Natural killer cell treated with Interleukin-12 subunit alpha and Interleukin-12 subunit beta and Interleukin-15 and Interleukin-18, amount 100 ng/mL, for 72 hours (primary cell): ENCODE results near the gene CASP3. TPM values are rescaled to one million over a fixed set of nuclear protein-coding genes. Genes with fewer than 3 reads are reported as not detected.
"Not testable (repeated sequence)": the region's sequence is repeated elsewhere in the genome, so short reads cannot be mapped to it uniquely, and the experiment has no call there.

Source experiments
- ATAC-seq, 2 donors: fragments of 150-1000 bp; cut with Tn5 transposase in 1 of 2; sonication (Bioruptor Pico), chemical (Tn5 transposase) in 1 of 2; 2 replicates each; pipeline ENCODE4 v1.10.0; 2021
- DNase-seq: peaks from one replicate; pipeline ENCODE4 v3.0.0; 2022; ENCODE audit warnings: low spot score
- H3K27ac Mint-ChIP-seq, 2 donors: 1 replicate in 1 of 2; 2 replicates in 1 of 2; pipeline ENCODE4 v1.8.0; 2022; ENCODE audit warnings: mixed read lengths in 2 of 2, mild to moderate bottlenecking in 1 of 2, moderate library complexity in 1 of 2
- H3K27me3 Mint-ChIP-seq, 2 donors: 1 replicate in 1 of 2; 2 replicates in 1 of 2; pipeline ENCODE4 v1.8.0; 2022; ENCODE audit warnings: mixed read lengths in 2 of 2
- H3K36me3 Mint-ChIP-seq: one replicate; pipeline ENCODE4 v1.8.0; 2022; ENCODE audit warnings: mixed read lengths
- H3K4me1 Mint-ChIP-seq, 2 donors: 1 replicate in 1 of 2; 2 replicates in 1 of 2; pipeline ENCODE4 v1.8.0; 2022; ENCODE audit warnings: low read depth in 2 of 2, mixed read lengths in 2 of 2, mild to moderate bottlenecking in 1 of 2
- H3K4me3 Mint-ChIP-seq: one replicate; pipeline ENCODE4 v1.8.0; 2022; ENCODE audit warnings: mixed read lengths
- H3K9me3 Mint-ChIP-seq: 2 replicates; pipeline ENCODE4 v1.8.0; 2022; ENCODE audit warnings: mixed read lengths
- total RNA-seq, 2 donors: library from RNA; stranded (reverse); gene quantifications; one replicate each; pipeline ENCODE4 v1.2.3, GENCODE V29; 2022

CASP3 gene
- total RNA-seq, 2 donors from 2014 or later, result 65.8 to 96.5 TPM

GRCh38 chr4:184653650-184654049 is 4.4 kb upstream of the CASP3 start:
- Mint-ChIP-seq H3K9me3 (no peaks in the 10 kb centered on the region), H3K27me3 (no peaks in the 10 kb centered on the region), H3K4me3 (no peak overlapping the region), H3K27ac (peak overlapping the region in 1 of 2 donors; percentile 98), H3K4me1 (peaks cover 29 to 34% of the 10 kb centered on the region in 2 donors), H3K36me3 (peaks cover 5% of the 10 kb centered on the region)
- no peak for DNase-seq
- ATAC-seq, result no peak

- H3K4me3 Mint-ChIP-seq, ATAC-seq: not testable (repeated sequence)
- peaks cover 14% of the 10 kb centered on the region for H3K36me3 Mint-ChIP-seq
These were observed 3.4 kb upstream of the CASP3 start for GRCh38 chr4:184652681-184653080.

GRCh38 chr4:184651899-184652298 is 2.7 kb upstream of the CASP3 start:
- H3K4me3 Mint-ChIP-seq, result peak overlapping the region; percentile 57

More at GRCh38 chr4:184652681-184653080, 3.4 kb upstream of the CASP3 start:
- H3K27ac Mint-ChIP-seq, result peak overlapping the region; percentile 97 to 98
- H3K4me1 Mint-ChIP-seq, result peaks cover 37 to 41% of the 10 kb centered on the region in 2 donors
- not testable (repeated sequence) for H3K27me3 Mint-ChIP-seq, DNase-seq, H3K9me3 Mint-ChIP-seq

GRCh38 chr4:184649971-184650855 is 966 bp upstream of the CASP3 start:
- H3K27ac Mint-ChIP-seq, result peak overlapping the region; percentile 97 to 98
- H3K4me1 Mint-ChIP-seq, result peaks cover 58 to 61% of the 10 kb centered on the region in 2 donors
- ATAC-seq (no peak), DNase-seq (peak; percentile 63)
- H3K9me3 Mint-ChIP-seq, result no peaks in the 10 kb centered on the region
- H3K36me3 Mint-ChIP-seq, result peaks cover 28% of the 10 kb centered on the region
- H3K4me3 Mint-ChIP-seq, result peak overlapping the region; percentile 97
- no peaks in the 10 kb centered on the region for H3K27me3 Mint-ChIP-seq

More at GRCh38 chr4:184651899-184652298, 2.7 kb upstream of the CASP3 start:
- Mint-ChIP-seq H3K36me3 (peaks cover 20% of the 10 kb centered on the region), H3K9me3 (no peaks in the 10 kb centered on the region), H3K27me3 (no peaks in the 10 kb centered on the region), H3K27ac (peak overlapping the region; percentile 97 to 98), H3K4me1 (peaks cover 45 to 47% of the 10 kb centered on the region in 2 donors)
- no peak for ATAC-seq
- DNase-seq, result no peak

- ATAC-seq, result peak; percentile 22 to 43
- peak overlapping the region; percentile 89 to 97 for H3K27ac Mint-ChIP-seq
- DNase-seq, result peak; percentile 70
- no peaks in the 10 kb centered on the region for H3K9me3 Mint-ChIP-seq
- H3K36me3 Mint-ChIP-seq, result peaks cover 34% of the 10 kb centered on the region
- H3K27me3 Mint-ChIP-seq, result no peaks in the 10 kb centered on the region
- peak overlapping the region; percentile 100 for H3K4me3 Mint-ChIP-seq
- peaks cover 64 to 75% of the 10 kb centered on the region in 2 donors for H3K4me1 Mint-ChIP-seq
These were observed 778 bp downstream of the CASP3 start for GRCh38 chr4:184648313-184649025.

- peak overlapping the region; percentile 100 for H3K4me3 Mint-ChIP-seq
- no peaks in the 10 kb centered on the region for H3K27me3 Mint-ChIP-seq
- no peak for DNase-seq
- peaks cover 61 to 75% of the 10 kb centered on the region in 2 donors for H3K4me1 Mint-ChIP-seq
- H3K27ac Mint-ChIP-seq, result peak overlapping the region; percentile 89 to 97
- peaks cover 34% of the 10 kb centered on the region for H3K36me3 Mint-ChIP-seq
- no peak for ATAC-seq
- no peaks in the 10 kb centered on the region for H3K9me3 Mint-ChIP-seq
These were observed 1.3 kb downstream of the CASP3 start for GRCh38 chr4:184648054-184648312.

- Mint-ChIP-seq H3K36me3 (peaks cover 34% of the 10 kb centered on the region), H3K4me1 (peaks cover 56 to 75% of the 10 kb centered on the region in 2 donors)
- ATAC-seq, result no peak
These were observed 1.8 kb downstream of the CASP3 start for GRCh38 chr4:184647266-184648053.

GRCh38 chr4:184645904-184646610 is 3.2 kb downstream of the CASP3 start:
- no peaks in the 10 kb centered on the region for H3K9me3 Mint-ChIP-seq
- peak overlapping the region; percentile 100 for H3K4me3 Mint-ChIP-seq
- ATAC-seq (no peak), DNase-seq (no peak)
- no peaks in the 10 kb centered on the region for H3K27me3 Mint-ChIP-seq
- peak overlapping the region; percentile 89 to 97 for H3K27ac Mint-ChIP-seq
- H3K4me1 Mint-ChIP-seq, result peaks cover 56 to 75% of the 10 kb centered on the region in 2 donors
- H3K36me3 Mint-ChIP-seq, result peaks cover 40% of the 10 kb centered on the region

More at GRCh38 chr4:184647266-184648053, 1.8 kb downstream of the CASP3 start:
- Mint-ChIP-seq H3K9me3 (no peaks in the 10 kb centered on the region), H3K4me3 (peak overlapping the region; percentile 100), H3K27me3 (no peaks in the 10 kb centered on the region), H3K27ac (peak overlapping the region; percentile 89 to 97)
- no peak for DNase-seq

- Mint-ChIP-seq H3K9me3 (no peaks in the 10 kb centered on the region), H3K4me3 (peak overlapping the region; percentile 82), H3K27ac (peak overlapping the region; percentile 89 to 97), H3K4me1 (peaks cover 56 to 76% of the 10 kb centered on the region in 2 donors), H3K27me3 (no peaks in the 10 kb centered on the region), H3K36me3 (peaks cover 37% of the 10 kb centered on the region)
- ATAC-seq (peak in 1 of 2 donors; percentile 10), DNase-seq (peak; percentile 64)
These were observed 4.5 kb downstream of the CASP3 start for GRCh38 chr4:184644553-184645307.

- DNase-seq (no peak), ATAC-seq (peak in 1 of 2 donors; percentile 56)
- H3K27ac Mint-ChIP-seq, result peak overlapping the region; percentile 81 to 97
- H3K4me3 Mint-ChIP-seq, result peak overlapping the region; percentile 83
- peaks cover 43% of the 10 kb centered on the region for H3K36me3 Mint-ChIP-seq
- H3K4me1 Mint-ChIP-seq, result peaks cover 66 to 86% of the 10 kb centered on the region in 2 donors
- no peaks in the 10 kb centered on the region for H3K9me3 Mint-ChIP-seq
- H3K27me3 Mint-ChIP-seq, result no peaks in the 10 kb centered on the region
These were observed 5.5 kb downstream of the CASP3 start for GRCh38 chr4:184643731-184644130.

GRCh38 chr4:184641451-184641850 is 7.8 kb downstream of the CASP3 start:
- Mint-ChIP-seq H3K36me3 (peaks cover 25% of the 10 kb centered on the region), H3K9me3 (no peaks in the 10 kb centered on the region), H3K4me3 (peak overlapping the region; percentile 56), H3K4me1 (peaks cover 56 to 77% of the 10 kb centered on the region in 2 donors), H3K27ac (peak overlapping the region; percentile 26 to 53), H3K27me3 (no peaks in the 10 kb centered on the region)
- ATAC-seq (no peak), DNase-seq (no peak)

- ATAC-seq (no peak), DNase-seq (no peak)
- Mint-ChIP-seq H3K27ac (peak overlapping the region in 1 of 2 donors; percentile 6), H3K27me3 (no peaks in the 10 kb centered on the region), H3K4me3 (no peak overlapping the region), H3K4me1 (peaks cover 52 to 74% of the 10 kb centered on the region in 2 donors), H3K36me3 (peaks cover 20% of the 10 kb centered on the region), H3K9me3 (no peaks in the 10 kb centered on the region)
These were observed 8.2 kb downstream of the CASP3 start for GRCh38 chr4:184641022-184641421.
